Neural crest cell (in vitro differentiated cells): ENCODE measurements around the gene SPSB4. TPM values are rescaled to one million over a fixed set of nuclear protein-coding genes. Genes with fewer than 3 reads are reported as not detected.

ENCODE experiments used
- DNase-seq: peaks from one replicate; pipeline ENCODE4 v3.0.0; 2021; ENCODE audit warnings: low read depth, mixed read lengths, low spot score
- H3K27ac Mint-ChIP-seq: one replicate; pipeline ENCODE4 v1.8.0; 2021; ENCODE audit warnings: mild to moderate bottlenecking, mixed read lengths; ENCODE audit not compliant: unreplicated experiment
- H3K27me3 Mint-ChIP-seq: 2 replicates; pipeline ENCODE4 v1.8.0; 2021; ENCODE audit warnings: low read depth, mild to moderate bottlenecking, mixed read lengths
- H3K36me3 Mint-ChIP-seq: 2 replicates; pipeline ENCODE4 v1.8.0; 2021; ENCODE audit warnings: low read depth, mild to moderate bottlenecking, mixed read lengths
- H3K4me1 Mint-ChIP-seq: 2 replicates; pipeline ENCODE4 v1.8.0; 2021; ENCODE audit warnings: mixed read lengths
- H3K4me3 Mint-ChIP-seq: one replicate; pipeline ENCODE4 v1.8.0; 2021; ENCODE audit warnings: mild to moderate bottlenecking, mixed read lengths
- H3K9me3 Mint-ChIP-seq: 2 replicates; pipeline ENCODE4 v1.8.0; 2021; ENCODE audit warnings: mixed read lengths
- CTCF ChIP-seq: fragments of 200-600 bp; sonication (generic); conservative IDR thresholded peaks from 2 replicates; pipeline ENCODE4 v1.5.0; 2021; ENCODE audit warnings: antibody characterized with exemption, mild to moderate bottlenecking
- total RNA-seq: library from RNA; stranded (reverse); gene quantifications from 2 replicates; pipeline ENCODE4 v1.2.1, GENCODE V29; 2021

SPSB4 gene
- total RNA-seq, 1 donor from 2014 or later = 35.1 TPM

DNA sequence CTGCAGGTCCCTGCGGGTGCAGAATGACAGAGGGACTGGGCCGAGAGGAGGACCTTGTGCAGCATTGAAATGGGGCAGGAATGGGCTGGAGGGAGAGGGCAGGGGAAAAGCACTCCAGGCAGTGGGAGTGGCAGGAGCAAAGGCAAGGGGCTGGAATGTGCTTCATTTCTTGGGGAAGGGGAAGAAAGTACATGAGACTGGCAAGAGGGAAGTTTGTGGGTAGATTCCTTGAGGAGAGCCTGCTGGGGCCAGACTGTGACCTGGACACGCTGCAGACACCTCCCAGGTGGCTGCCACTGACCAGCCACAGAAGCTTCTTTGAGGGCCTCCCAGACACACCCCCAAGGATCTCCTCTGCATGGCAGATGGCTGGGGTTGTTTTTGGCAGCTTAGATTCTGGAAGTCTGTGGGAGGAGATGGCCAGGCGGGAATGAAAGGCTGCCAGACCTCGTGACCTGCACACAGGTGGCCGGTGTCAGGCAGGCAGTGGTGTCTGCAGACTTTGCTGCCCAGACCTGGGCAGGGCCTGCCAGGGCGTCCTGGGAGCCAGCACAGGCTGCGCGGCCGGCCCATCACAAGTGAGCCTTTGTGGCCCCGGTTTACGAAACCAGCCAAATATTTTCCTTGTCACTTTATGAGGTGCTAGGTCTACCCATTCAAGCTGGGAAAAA lies 53.1 kb downstream of the SPSB4 start:
- DNase-seq = no peak
- no peak for TF ChIP-seq CTCF
- H3K27ac Mint-ChIP-seq = no peak overlapping the region

GRCh38 chr3:141105828-141106628 lies 54.9 kb downstream of the SPSB4 start:
- TF ChIP-seq CTCF = peak; percentile 90
- Mint-ChIP-seq H3K4me1 (peaks cover 71% of the 10 kb centered on the region), H3K27me3 (no peaks in the 10 kb centered on the region), H3K27ac (no peak overlapping the region), H3K36me3 (peaks cover 18% of the 10 kb centered on the region), H3K4me3 (no peak overlapping the region), H3K9me3 (no peaks in the 10 kb centered on the region)
- DNase-seq = peak; percentile 72

More for the DNA sequence above, 53.1 kb downstream of the SPSB4 start:
- Mint-ChIP-seq H3K4me1 (peaks cover 61% of the 10 kb centered on the region), H3K27me3 (no peaks in the 10 kb centered on the region), H3K4me3 (no peak overlapping the region), H3K36me3 (peaks cover 16% of the 10 kb centered on the region), H3K9me3 (peaks cover 3% of the 10 kb centered on the region)

- Mint-ChIP-seq H3K27me3 (no peaks in the 10 kb centered on the region), H3K36me3 (peaks cover 16% of the 10 kb centered on the region), H3K9me3 (no peaks in the 10 kb centered on the region), H3K27ac (no peak overlapping the region), H3K4me3 (no peak overlapping the region), H3K4me1 (peaks cover 68% of the 10 kb centered on the region)
- DNase-seq = no peak
- TF ChIP-seq CTCF = no peak
Observed at GRCh38 chr3:141106842-141107241, 55.7 kb downstream of the SPSB4 start.

GRCh38 chr3:141108039-141108438 lies 56.9 kb downstream of the SPSB4 start:
- peaks cover 16% of the 10 kb centered on the region for H3K36me3 Mint-ChIP-seq
- no peak for DNase-seq
- no peak overlapping the region for H3K27ac Mint-ChIP-seq
- no peak overlapping the region for H3K4me3 Mint-ChIP-seq
- H3K27me3 Mint-ChIP-seq = no peaks in the 10 kb centered on the region
- peaks cover 59% of the 10 kb centered on the region for H3K4me1 Mint-ChIP-seq
- TF ChIP-seq CTCF = no peak
- no peaks in the 10 kb centered on the region for H3K9me3 Mint-ChIP-seq

- H3K9me3 Mint-ChIP-seq = no peaks in the 10 kb centered on the region
- DNase-seq = peak; percentile 28
- peaks cover 21% of the 10 kb centered on the region for H3K36me3 Mint-ChIP-seq
- no peaks in the 10 kb centered on the region for H3K27me3 Mint-ChIP-seq
- TF ChIP-seq CTCF = no peak
- H3K4me3 Mint-ChIP-seq = no peak overlapping the region
- H3K27ac Mint-ChIP-seq = peak overlapping the region; percentile 50
- H3K4me1 Mint-ChIP-seq = peaks cover 46% of the 10 kb centered on the region
Observed at GRCh38 chr3:141109751-141110150, 58.6 kb downstream of the SPSB4 start.
